Endothelial cell of umbilical vein (primary cell): Measurements from ENCODE around the gene SUPV3L1. TPM values are rescaled to one million over a fixed set of nuclear protein-coding genes. Genes with fewer than 3 reads are reported as not detected.

ENCODE experiments used
- BruUV-seq: library from RNA; stranded (reverse); fragments of 400-500 nt; replicated peaks from 2 replicates; lab custom pipeline; 2021; lab: Mats Ljungman, UMichigan
- CTCF ChIA-PET: fragments of 300-600, 350-600 bp; sonication (Branson Sonifier 250); formaldehyde crosslinking; loops from one replicate; lab custom pipeline; 2021; ENCODE audit warnings: antibody characterized with exemption, inconsistent platforms; lab: Charles Lee
- POLR2A ChIA-PET: fragments of 300-600, 350-600 bp; sonication (Branson Sonifier 250); formaldehyde crosslinking; loops from one replicate; lab custom pipeline; 2021; ENCODE audit warnings: antibody characterized with exemption, inconsistent platforms; lab: Charles Lee
- DNase-seq: peaks from one replicate; pipeline ENCODE4 v3.0.0-alpha.2; 2011; ENCODE audit warnings: low read depth, low spot score
- FAIRE-seq: peaks from 2 replicates; lab custom pipeline; 2011; peaks lifted over from hg19 to GRCh38; lab: Jason Lieb, UNC
- H2AFZ ChIP-seq: 2 replicates; pipeline ENCODE4 v1.6.0; 2012; ENCODE audit warnings: low read depth, low read length, control low read depth, inconsistent platforms
- H3K27ac ChIP-seq: 2 replicates; pipeline ENCODE4 v1.5.1; 2011; ENCODE audit warnings: low read depth, mild to moderate bottlenecking, control low read depth, low read length, moderate library complexity; ENCODE audit not compliant: insufficient read depth
- H3K27me3 ChIP-seq, 2 experiments: 2 replicates each; pipeline versions ENCODE4 v1.6.0 to v1.6.1; 2011; ENCODE audit warnings: low read length in 2 of 2, mixed read lengths in 1 of 2; ENCODE audit not compliant: control insufficient read depth in 2 of 2, insufficient read depth in 2 of 2
- H3K36me3 ChIP-seq, 2 experiments: 2 replicates in 1 of 2; 3 replicates in 1 of 2; pipeline ENCODE4 v1.5.1; 2011; ENCODE audit warnings: low read length in 2 of 2, mild to moderate bottlenecking in 1 of 2, moderate library complexity in 1 of 2; ENCODE audit not compliant: control insufficient read depth in 2 of 2, insufficient read depth in 2 of 2; ENCODE audit errors: extremely low read depth in 1 of 2
- H3K4me1 ChIP-seq: 3 replicates; pipeline ENCODE4 v1.5.1; 2011; ENCODE audit warnings: mild to moderate bottlenecking, low read length; ENCODE audit not compliant: control insufficient read depth, insufficient read depth; ENCODE audit errors: extremely low read depth
- H3K4me2 ChIP-seq: 2 replicates; pipeline ENCODE4 v1.6.1; 2011; ENCODE audit warnings: low read length, control low read depth, mixed read lengths; ENCODE audit not compliant: insufficient read depth
- H3K4me3 ChIP-seq, 3 experiments: fragments of 200-600 bp in 1 of 3; sonication (generic), shearing (Covaris generic) in 1 of 3; replicated peaks in 1 of 3; 2 replicates each; pipeline ENCODE4 v1.5.1; 2011 to 2016; ENCODE audit warnings: control low read depth in 3 of 3, low read length in 3 of 3, mild to moderate bottlenecking in 2 of 3, inconsistent platforms in 1 of 3, low read depth in 1 of 3, moderate library complexity in 1 of 3; ENCODE audit not compliant: insufficient read depth in 1 of 3
- H3K79me2 ChIP-seq: 2 replicates; pipeline ENCODE4 v1.6.0; 2012; ENCODE audit warnings: low read length, inconsistent platforms; ENCODE audit not compliant: control insufficient read depth, insufficient read depth
- H3K9ac ChIP-seq: replicated peaks from 2 replicates; pipeline ENCODE3; 2011; ENCODE audit warnings: low read length, control low read depth; ENCODE audit not compliant: insufficient read depth; ENCODE audit errors: extremely low read depth
- H3K9me1 ChIP-seq: replicated peaks from 3 replicates; pipeline ENCODE4 v1.6.0; 2011; ENCODE audit warnings: mild to moderate bottlenecking, low read length; ENCODE audit not compliant: control insufficient read depth, insufficient read depth; ENCODE audit errors: extremely low read depth
- H3K9me3 ChIP-seq: replicated peaks from 2 replicates; pipeline ENCODE4 v1.5.1; 2012; ENCODE audit warnings: low read length, inconsistent platforms; ENCODE audit not compliant: control insufficient read depth, insufficient read depth
- H4K20me1 ChIP-seq: replicated peaks from 2 replicates; pipeline ENCODE3; 2011; ENCODE audit warnings: mild to moderate bottlenecking, low read length; ENCODE audit not compliant: control insufficient read depth, insufficient read depth; ENCODE audit errors: extremely low read depth
- CTCF ChIP-seq, 2 donors: IDR thresholded peaks; 1 replicate in 1 of 2; 2 replicates in 1 of 2; pipeline ENCODE4 v1.5.1; 2011; ENCODE audit warnings: low read length in 2 of 2, mild to moderate bottlenecking in 2 of 2, moderate library complexity in 2 of 2, control low read depth in 1 of 2, inconsistent platforms in 1 of 2, low read depth in 1 of 2; ENCODE audit not compliant: insufficient read depth in 1 of 2; ENCODE audit errors: extremely low read depth in 1 of 2
- EZH2 ChIP-seq: IDR thresholded peaks from 2 replicates; pipeline ENCODE4 v1.6.1; 2012; ENCODE audit warnings: borderline replicate concordance, low read depth, mild to moderate bottlenecking, moderate library complexity, low read length, inconsistent platforms; ENCODE audit not compliant: severe bottlenecking
- FOS ChIP-seq: IDR thresholded peaks from 2 replicates; pipeline ENCODE4 v1.6.1; 2011; ENCODE audit warnings: mild to moderate bottlenecking, low read length, moderate library complexity, borderline replicate concordance; ENCODE audit not compliant: insufficient read depth
- GATA2 ChIP-seq: IDR thresholded peaks from 2 replicates; pipeline ENCODE4 v1.7.0; 2011; ENCODE audit warnings: low read depth, mild to moderate bottlenecking, moderate library complexity, mixed read lengths, low read length; ENCODE audit not compliant: insufficient read length, insufficient read depth
- JUN ChIP-seq: IDR thresholded peaks from 2 replicates; pipeline ENCODE4 v1.6.1; 2011; ENCODE audit warnings: borderline replicate concordance, low read depth; ENCODE audit not compliant: insufficient read length, insufficient read depth
- MYC ChIP-seq: IDR thresholded peaks from one replicate; pipeline ENCODE4 v1.6.1; 2011; ENCODE audit warnings: mild to moderate bottlenecking, low read depth, low read length
- POLR2A ChIP-seq: IDR thresholded peaks from 2 replicates; pipeline ENCODE4 v1.6.1; 2012; ENCODE audit warnings: low read depth, mild to moderate bottlenecking, control low read depth, low read length
- POLR2AphosphoS5 ChIP-seq: IDR thresholded peaks from 2 replicates; pipeline ENCODE4 v1.6.1; 2012; ENCODE audit warnings: low read depth, mild to moderate bottlenecking, control low read depth, low read length, moderate library complexity; ENCODE audit not compliant: insufficient read depth
- dilution Hi-C: fragments of 300-500 bp; cut with MboI; formaldehyde crosslinking; loops from one replicate; pipeline ENCODE4 v1.15.0; 2019; ENCODE audit warnings: low sequenced_read_pairs; ENCODE audit not compliant: extremely low pct_ligation_motif_present
- intact Hi-C: fragments of 100-400 bp; cut with micrococcal nuclease; formaldehyde crosslinking; loops from one replicate; pipeline ENCODE4 v1.10.0; 2022
- polyA plus RNA-seq, 4 experiments: library from polyadenylated mRNA; depleted of rRNA in 3 of 4; stranded (reverse) in 3 of 4; unstranded in 1 of 4; fragments of >200 nt; gene quantifications; 2 replicates each; pipeline versions ENCODE4 v1.2.1 to v1.2.3, GENCODE V29; 2011 to 2012; ENCODE audit warnings: missing spikeins in 1 of 4
- total RNA-seq: library from RNA; stranded (reverse); gene quantifications from 2 replicates; pipeline ENCODE4 v1.2.3, GENCODE V29; 2021
- TF ChIP-seq, protein P1 (sequence below): IDR thresholded peaks from 2 replicates; pipeline ENCODE4 v1.6.1; 2011; ENCODE audit not compliant: insufficient read depth, insufficient read length

The SUPV3L1 gene
- total and polyA plus RNA-seq, 2 donors (not counting 3 experiments of a cell fraction or from before 2014, with no cell fraction given) = 21.8 to 30.4 TPM

DNA sequence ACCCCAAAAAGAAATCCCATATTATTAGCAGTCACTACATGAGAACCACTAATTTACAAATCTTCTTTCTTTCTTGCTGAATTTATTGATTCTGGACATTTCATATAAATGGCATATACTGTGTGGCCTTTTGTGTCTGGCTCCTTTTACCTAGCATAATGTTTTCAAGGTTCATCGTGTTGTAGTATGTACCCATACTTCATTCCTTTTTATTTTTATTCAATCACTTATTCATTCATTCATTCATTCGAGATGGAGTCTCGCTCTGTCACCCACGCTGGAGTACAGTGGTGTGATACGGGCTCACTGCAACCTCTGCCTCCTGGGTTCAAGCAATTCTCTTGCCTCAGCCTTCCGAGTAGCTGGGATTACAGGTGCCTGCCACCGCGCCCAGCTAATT is 34.2 kb upstream of the SUPV3L1 start:
- H3K9me3 ChIP-seq = no peaks in the 10 kb centered on the region
- no peaks in the 10 kb centered on the region for H3K27me3 ChIP-seq
- H3K27ac ChIP-seq = no peak overlapping the region
- TF ChIP-seq POLR2AphosphoS5 = no peak
- no TSS peak for BruUV-seq
- H3K79me2 ChIP-seq = peaks cover 65% of the 10 kb centered on the region
- ChIA-PET POLR2A (no interaction called here), CTCF (no interaction called here)
- FAIRE-seq = no peak
- no peaks in the 10 kb centered on the region for H3K36me3 ChIP-seq
- dilution Hi-C loops = no loop called here
- no peaks in the 10 kb centered on the region for H3K4me1 ChIP-seq
- H3K4me3 ChIP-seq = no peak overlapping the region
- H3K4me2 ChIP-seq = no peak overlapping the region
- peaks cover 2% of the 10 kb centered on the region for H3K9me1 ChIP-seq
- intact Hi-C loops = no loop called here
- no peak overlapping the region for H2AFZ ChIP-seq
- H4K20me1 ChIP-seq = no peaks in the 10 kb centered on the region
- no peak for DNase-seq
- H3K9ac ChIP-seq = no peak overlapping the region

- ChIA-PET CTCF (no interaction called here), POLR2A (no interaction called here)
- FAIRE-seq (no peak), DNase-seq (no peak)
- intact Hi-C loops (no loop called here), dilution Hi-C loops (no loop called here)
- Histone ChIP-seq H3K4me1 (no peaks in the 10 kb centered on the region), H4K20me1 (no peaks in the 10 kb centered on the region), H2AFZ (no peak overlapping the region), H3K9me3 (no peaks in the 10 kb centered on the region), H3K36me3 (no peaks in the 10 kb centered on the region), H3K27me3 (no peaks in the 10 kb centered on the region), H3K4me2 (no peak overlapping the region), H3K9ac (no peak overlapping the region), H3K27ac (no peak overlapping the region), H3K79me2 (peaks cover 64% of the 10 kb centered on the region), H3K4me3 (no peak overlapping the region), H3K9me1 (peaks cover 2% of the 10 kb centered on the region)
- BruUV-seq = no TSS peak
- TF ChIP-seq CTCF (IDR thresholded peaks at IDR 0.05; ENCODE audit: extremely low read depth in 1 of 2, insufficient read depth in 1 of 2, low read depth in 1 of 2, low read length in 2 of 2) (no peak), EZH2 (no peak), MYC (no peak), GATA2 (no peak), POLR2AphosphoS5 (no peak), JUN (no peak), FOS (no peak), POLR2A (no peak)
- TF ChIP-seq, protein P1, sequence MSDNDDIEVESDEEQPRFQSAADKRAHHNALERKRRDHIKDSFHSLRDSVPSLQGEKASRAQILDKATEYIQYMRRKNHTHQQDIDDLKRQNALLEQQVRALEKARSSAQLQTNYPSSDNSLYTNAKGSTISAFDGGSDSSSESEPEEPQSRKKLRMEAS = no peak
Measured at GRCh38 chr10:69146759-69147158, 33.3 kb upstream of the SUPV3L1 start.
